WTC11 (cell line): ENCODE measurements around the gene LCORL.

Experiments used
- ATF3 ChIP-seq: sonication (generic); formaldehyde crosslinking; conservative IDR thresholded peaks from 2 replicates; pipeline ENCODE4 v1.8.1; 2022; ENCODE audit warnings: mild to moderate bottlenecking, missing genetic modification reagents
- E2F1 ChIP-seq: sonication (generic); formaldehyde crosslinking; IDR thresholded peaks from 2 replicates; pipeline ENCODE4 v1.8.0; 2022; ENCODE audit warnings: mild to moderate bottlenecking, missing genetic modification reagents
- NFYB ChIP-seq: sonication (generic); formaldehyde crosslinking; conservative IDR thresholded peaks from 2 replicates; pipeline ENCODE4 v1.8.0; 2022; ENCODE audit warnings: low read depth, missing genetic modification reagents
- TCF7 ChIP-seq: sonication (generic); formaldehyde crosslinking; IDR thresholded peaks from 2 replicates; pipeline ENCODE4 v1.8.0; 2022; ENCODE audit warnings: mild to moderate bottlenecking, low read depth, missing genetic modification reagents, moderate library complexity
- TF ChIP-seq, protein P1 (sequence below): fragments of 200-600 bp; IDR thresholded peaks from 2 replicates; pipeline ENCODE4 v1.8.0; 2022; ENCODE audit warnings: antibody characterized with exemption

DNA sequence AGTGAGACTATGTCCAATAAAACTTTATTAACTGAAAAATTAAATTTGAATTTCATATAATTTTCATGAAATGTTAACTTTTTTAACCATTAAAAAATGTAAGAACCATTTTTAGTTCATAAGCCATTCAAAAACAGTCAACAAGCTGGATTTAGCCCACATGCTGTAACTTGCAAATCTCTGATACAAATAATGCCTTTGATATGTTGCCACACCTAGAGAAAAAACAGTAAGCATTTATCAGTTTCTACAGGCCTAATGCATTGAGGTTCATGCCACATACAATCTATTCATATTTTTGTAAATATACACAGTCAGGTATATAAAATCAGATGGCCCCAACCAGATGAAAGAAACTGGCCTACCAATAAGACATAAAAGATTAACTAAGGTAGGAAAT is 52.8 kb downstream of the LCORL start:
- TF ChIP-seq ATF3 (CRISPR knock-in tag) (no peak), E2F1 (CRISPR knock-in tag) (no peak), TCF7 (CRISPR knock-in tag) (no peak), NFYB (CRISPR knock-in tag) (no peak)
- TF ChIP-seq, protein P1, sequence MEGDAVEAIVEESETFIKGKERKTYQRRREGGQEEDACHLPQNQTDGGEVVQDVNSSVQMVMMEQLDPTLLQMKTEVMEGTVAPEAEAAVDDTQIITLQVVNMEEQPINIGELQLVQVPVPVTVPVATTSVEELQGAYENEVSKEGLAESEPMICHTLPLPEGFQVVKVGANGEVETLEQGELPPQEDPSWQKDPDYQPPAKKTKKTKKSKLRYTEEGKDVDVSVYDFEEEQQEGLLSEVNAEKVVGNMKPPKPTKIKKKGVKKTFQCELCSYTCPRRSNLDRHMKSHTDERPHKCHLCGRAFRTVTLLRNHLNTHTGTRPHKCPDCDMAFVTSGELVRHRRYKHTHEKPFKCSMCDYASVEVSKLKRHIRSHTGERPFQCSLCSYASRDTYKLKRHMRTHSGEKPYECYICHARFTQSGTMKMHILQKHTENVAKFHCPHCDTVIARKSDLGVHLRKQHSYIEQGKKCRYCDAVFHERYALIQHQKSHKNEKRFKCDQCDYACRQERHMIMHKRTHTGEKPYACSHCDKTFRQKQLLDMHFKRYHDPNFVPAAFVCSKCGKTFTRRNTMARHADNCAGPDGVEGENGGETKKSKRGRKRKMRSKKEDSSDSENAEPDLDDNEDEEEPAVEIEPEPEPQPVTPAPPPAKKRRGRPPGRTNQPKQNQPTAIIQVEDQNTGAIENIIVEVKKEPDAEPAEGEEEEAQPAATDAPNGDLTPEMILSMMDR, result no peak
